Nephron progenitor cell (in vitro differentiated cells): ENCODE measurements around the gene RNF180.

Experiments
- DNase-seq: peaks from one replicate; pipeline ENCODE4 v3.0.0; 2021
- H3K27ac Mint-ChIP-seq: 2 replicates; pipeline ENCODE4 v1.8.0; 2021; ENCODE audit warnings: mild to moderate bottlenecking, moderate library complexity, mixed read lengths
- H3K27me3 Mint-ChIP-seq: 2 replicates; pipeline ENCODE4 v1.8.0; 2021; ENCODE audit warnings: mild to moderate bottlenecking, low read depth, mixed read lengths; ENCODE audit not compliant: poor library complexity
- H3K36me3 Mint-ChIP-seq: 2 replicates; pipeline ENCODE4 v1.8.0; 2021; ENCODE audit warnings: low read depth, mixed read lengths
- H3K4me1 Mint-ChIP-seq: 2 replicates; pipeline ENCODE4 v1.8.0; 2021; ENCODE audit warnings: mixed read lengths
- H3K4me3 Mint-ChIP-seq: 2 replicates; pipeline ENCODE4 v1.8.0; 2021; ENCODE audit warnings: mild to moderate bottlenecking, moderate library complexity, mixed read lengths
- H3K9me3 Mint-ChIP-seq: 2 replicates; pipeline ENCODE4 v1.8.0; 2021; ENCODE audit warnings: mild to moderate bottlenecking, moderate library complexity, mixed read lengths
- CTCF ChIP-seq: fragments of 200-600 bp; sonication (generic); IDR thresholded peaks from 2 replicates; pipeline ENCODE4 v1.5.0; 2021; ENCODE audit warnings: antibody characterized with exemption

RNF180 gene

GRCh38 chr5:64165500-64166200 is at the start of gene RNF180:
Gene RNF180, plus strand, starts transcription at chr5:64165843. Its CDS starts 34,965 bp downstream, at chr5:64200808.
- Mint-ChIP-seq H3K4me1 (peaks cover 12% of the 10 kb centered on the region), H3K27ac (peak within 1 kb of the TSS; percentile 3)
- DNase-seq = peak; percentile 76

GRCh38 chr5:64125521-64125920 is 40.1 kb upstream of the RNF180 start:
- Mint-ChIP-seq H3K9me3 (peaks cover 4% of the 10 kb centered on the region), H3K4me3 (no peak overlapping the region), H3K27me3 (peaks cover under 1% of the 10 kb centered on the region), H3K27ac (no peak overlapping the region), H3K4me1 (no peaks in the 10 kb centered on the region), H3K36me3 (no peaks in the 10 kb centered on the region)
- DNase-seq = no peak
- TF ChIP-seq CTCF = no peak

More at GRCh38 chr5:64165500-64166200, at the start of gene RNF180:
- no peaks in the 10 kb centered on the region for H3K9me3 Mint-ChIP-seq
- peaks cover 45% of the 10 kb centered on the region for H3K27me3 Mint-ChIP-seq
- no peaks in the 10 kb centered on the region for H3K36me3 Mint-ChIP-seq
- TF ChIP-seq CTCF = no peak
- H3K4me3 Mint-ChIP-seq = peak within 1 kb of the TSS; percentile 93

- Mint-ChIP-seq H3K27me3 (no peaks in the 10 kb centered on the region), H3K4me3 (no peak overlapping the region), H3K4me1 (no peaks in the 10 kb centered on the region), H3K9me3 (peaks cover 4% of the 10 kb centered on the region), H3K36me3 (no peaks in the 10 kb centered on the region), H3K27ac (no peak overlapping the region)
- DNase-seq = no peak
- TF ChIP-seq CTCF = no peak
Measured at GRCh38 chr5:64126202-64126741, 39.4 kb upstream of the RNF180 start.

GRCh38 chr5:64140018-64140417 is 25.6 kb upstream of the RNF180 start:
- no peak for TF ChIP-seq CTCF
- H3K4me3 Mint-ChIP-seq = no peak overlapping the region

GRCh38 chr5:64144425-64145215 is 21.0 kb upstream of the RNF180 start:
- DNase-seq = no peak
- Mint-ChIP-seq H3K27me3 (no peaks in the 10 kb centered on the region), H3K27ac (no peak overlapping the region), H3K36me3 (no peaks in the 10 kb centered on the region), H3K4me3 (no peak overlapping the region), H3K4me1 (no peaks in the 10 kb centered on the region), H3K9me3 (no peaks in the 10 kb centered on the region)
- TF ChIP-seq CTCF = no peak

More at GRCh38 chr5:64140018-64140417, 25.6 kb upstream of the RNF180 start:
- Mint-ChIP-seq H3K36me3 (no peaks in the 10 kb centered on the region), H3K4me1 (no peaks in the 10 kb centered on the region), H3K9me3 (peaks cover 5% of the 10 kb centered on the region), H3K27ac (no peak overlapping the region), H3K27me3 (no peaks in the 10 kb centered on the region)
- no peak for DNase-seq
